Osteoblast (primary cell): ENCODE results near the gene AGAP3. TPM values are rescaled to one million over a fixed set of nuclear protein-coding genes. Genes with fewer than 3 reads are reported as not detected.
A peak's percentile ranks its signal among the peaks of the same experiment; 100 is the strongest.
"Not testable (repeated sequence)": the region's sequence is repeated elsewhere in the genome, so short reads cannot be mapped to it uniquely, and the experiment has no call there.

Source experiments
- DNase-seq: peaks from one replicate; pipeline ENCODE4 v3.0.0; 2011; ENCODE audit warnings: low spot score, mixed read lengths; ENCODE audit not compliant: insufficient read length; ENCODE audit errors: missing footprints
- H2AFZ ChIP-seq: 2 replicates; pipeline ENCODE4 v1.6.0; 2011; ENCODE audit warnings: mild to moderate bottlenecking, low read length
- H3K27ac ChIP-seq: 2 replicates; pipeline ENCODE4 v1.5.1; 2011; ENCODE audit warnings: mild to moderate bottlenecking, low read depth, low read length, moderate library complexity
- H3K27me3 ChIP-seq: 2 replicates; pipeline ENCODE4 v1.6.0; 2012; ENCODE audit warnings: mild to moderate bottlenecking, control low read depth, inconsistent platforms, low read length, moderate library complexity; ENCODE audit not compliant: insufficient read depth
- H3K36me3 ChIP-seq: 2 replicates; pipeline ENCODE4 v1.5.1; 2011; ENCODE audit warnings: mild to moderate bottlenecking, low read length, control low read depth, moderate library complexity; ENCODE audit not compliant: insufficient read depth
- H3K4me1 ChIP-seq: 2 replicates; pipeline ENCODE4 v1.5.1; 2011; ENCODE audit warnings: mild to moderate bottlenecking, low read length, control low read depth, moderate library complexity; ENCODE audit not compliant: insufficient read depth
- H3K4me2 ChIP-seq: 2 replicates; pipeline ENCODE4 v1.6.0; 2011; ENCODE audit warnings: mild to moderate bottlenecking, low read length; ENCODE audit not compliant: insufficient read depth
- H3K4me3 ChIP-seq: fragments of 200-600 bp; sonication (generic); 3 replicates; pipeline ENCODE4 v1.5.1; 2012; ENCODE audit warnings: mild to moderate bottlenecking, low read length, inconsistent platforms; ENCODE audit not compliant: insufficient read depth
- H3K79me2 ChIP-seq: 2 replicates; pipeline ENCODE4 v1.6.0; 2012; ENCODE audit warnings: mild to moderate bottlenecking, low read length, control low read depth, inconsistent platforms; ENCODE audit not compliant: insufficient read depth
- H3K9me3 ChIP-seq: 2 replicates; pipeline ENCODE4 v1.5.1; 2011; ENCODE audit warnings: low read depth, low read length, control low read depth
- H4K20me1 ChIP-seq: 2 replicates; pipeline ENCODE4 v1.6.0; 2012; ENCODE audit warnings: mild to moderate bottlenecking, low read length, control low read depth; ENCODE audit not compliant: insufficient read depth
- total RNA-seq: library from RNA; depleted of rRNA; stranded (reverse); fragments of >200 nt; gene quantifications from 2 replicates; pipeline ENCODE4 v1.2.3, GENCODE V29; 2012
- TF ChIP-seq, protein P1 (sequence below): IDR thresholded peaks from 2 replicates; pipeline ENCODE4 v1.5.1; 2011; ENCODE audit warnings: mild to moderate bottlenecking, low read depth, low read length, moderate library complexity; ENCODE audit errors: extremely low read depth

Gene AGAP3
- total RNA-seq, 1 donor: 39.8 TPM

DNA sequence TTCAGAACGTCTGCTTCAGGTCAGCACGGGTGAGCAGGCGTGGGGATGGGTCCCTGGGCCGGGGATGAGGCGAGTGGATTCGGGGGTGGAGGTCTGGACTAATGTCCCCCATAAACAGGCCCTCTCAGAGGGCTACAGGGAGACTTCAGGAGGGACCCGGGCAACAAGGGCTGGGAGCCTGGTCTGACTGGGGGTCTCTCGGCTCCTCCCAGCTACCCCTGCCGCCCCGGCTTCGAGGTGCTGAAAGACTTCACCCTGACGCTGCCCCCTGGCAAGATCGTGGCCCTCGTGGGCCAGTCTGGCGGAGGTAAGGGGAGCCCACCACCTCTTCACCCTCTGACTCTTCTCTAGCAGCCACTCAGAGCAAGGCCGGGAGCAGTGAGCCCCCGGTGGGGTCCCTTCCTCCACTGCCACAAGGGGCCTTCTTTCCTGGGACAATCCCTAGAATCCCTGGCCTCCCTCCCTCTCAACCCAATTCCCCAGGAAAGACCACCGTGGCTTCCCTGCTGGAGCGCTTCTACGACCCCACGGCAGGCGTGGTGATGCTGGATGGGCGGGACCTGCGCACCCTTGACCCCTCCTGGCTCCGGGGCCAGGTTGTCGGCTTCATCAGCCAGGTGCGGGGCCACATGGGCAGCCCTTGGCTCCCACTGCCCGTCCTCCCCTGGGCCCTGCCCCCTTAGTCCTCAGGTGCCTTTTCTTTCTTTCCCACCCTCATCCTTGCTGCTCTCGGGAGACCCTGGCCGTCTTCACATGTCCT, 45.5 kb upstream of the AGAP3 start:
- no peak for DNase-seq
- TF ChIP-seq, protein P1, sequence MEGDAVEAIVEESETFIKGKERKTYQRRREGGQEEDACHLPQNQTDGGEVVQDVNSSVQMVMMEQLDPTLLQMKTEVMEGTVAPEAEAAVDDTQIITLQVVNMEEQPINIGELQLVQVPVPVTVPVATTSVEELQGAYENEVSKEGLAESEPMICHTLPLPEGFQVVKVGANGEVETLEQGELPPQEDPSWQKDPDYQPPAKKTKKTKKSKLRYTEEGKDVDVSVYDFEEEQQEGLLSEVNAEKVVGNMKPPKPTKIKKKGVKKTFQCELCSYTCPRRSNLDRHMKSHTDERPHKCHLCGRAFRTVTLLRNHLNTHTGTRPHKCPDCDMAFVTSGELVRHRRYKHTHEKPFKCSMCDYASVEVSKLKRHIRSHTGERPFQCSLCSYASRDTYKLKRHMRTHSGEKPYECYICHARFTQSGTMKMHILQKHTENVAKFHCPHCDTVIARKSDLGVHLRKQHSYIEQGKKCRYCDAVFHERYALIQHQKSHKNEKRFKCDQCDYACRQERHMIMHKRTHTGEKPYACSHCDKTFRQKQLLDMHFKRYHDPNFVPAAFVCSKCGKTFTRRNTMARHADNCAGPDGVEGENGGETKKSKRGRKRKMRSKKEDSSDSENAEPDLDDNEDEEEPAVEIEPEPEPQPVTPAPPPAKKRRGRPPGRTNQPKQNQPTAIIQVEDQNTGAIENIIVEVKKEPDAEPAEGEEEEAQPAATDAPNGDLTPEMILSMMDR: no peak
- peaks cover 18% of the 10 kb centered on the region for H3K4me1 ChIP-seq
- H2AFZ ChIP-seq: no peak overlapping the region
- H4K20me1 ChIP-seq: no peaks in the 10 kb centered on the region
- no peaks in the 10 kb centered on the region for H3K79me2 ChIP-seq
- peaks cover 10% of the 10 kb centered on the region for H3K36me3 ChIP-seq
- no peak overlapping the region for H3K27ac ChIP-seq
- no peak overlapping the region for H3K4me3 ChIP-seq
- H3K4me2 ChIP-seq: no peak overlapping the region
- no peaks in the 10 kb centered on the region for H3K27me3 ChIP-seq
- no peaks in the 10 kb centered on the region for H3K9me3 ChIP-seq

DNA sequence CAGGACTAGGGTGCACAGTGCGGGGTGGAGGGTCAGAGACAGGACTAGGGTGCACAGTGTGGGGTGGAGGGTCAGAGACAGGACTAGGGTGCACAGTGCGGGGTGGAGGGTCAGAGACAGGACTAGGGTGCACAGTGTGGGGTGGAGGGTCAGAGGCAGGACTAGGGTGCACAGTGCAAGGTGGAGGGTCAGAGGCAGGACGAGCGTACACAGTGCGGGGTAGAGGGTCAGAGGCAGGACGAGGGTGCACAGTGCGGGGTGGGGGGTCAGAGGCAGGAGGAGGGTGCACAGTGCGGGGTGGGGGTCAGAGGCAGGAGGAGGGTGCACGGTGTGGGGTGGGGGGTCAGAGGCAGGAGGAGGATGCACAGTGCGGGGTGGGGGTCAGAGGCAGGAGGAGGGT, 42.8 kb upstream of the AGAP3 start:
- not testable (repeated sequence) for H3K9me3 ChIP-seq, H4K20me1 ChIP-seq, H3K4me2 ChIP-seq, H3K27me3 ChIP-seq, H3K36me3 ChIP-seq, H3K79me2 ChIP-seq, H3K4me3 ChIP-seq, H3K27ac ChIP-seq, H2AFZ ChIP-seq, DNase-seq
- H3K4me1 ChIP-seq: peaks cover 28% of the 10 kb centered on the region

DNA sequence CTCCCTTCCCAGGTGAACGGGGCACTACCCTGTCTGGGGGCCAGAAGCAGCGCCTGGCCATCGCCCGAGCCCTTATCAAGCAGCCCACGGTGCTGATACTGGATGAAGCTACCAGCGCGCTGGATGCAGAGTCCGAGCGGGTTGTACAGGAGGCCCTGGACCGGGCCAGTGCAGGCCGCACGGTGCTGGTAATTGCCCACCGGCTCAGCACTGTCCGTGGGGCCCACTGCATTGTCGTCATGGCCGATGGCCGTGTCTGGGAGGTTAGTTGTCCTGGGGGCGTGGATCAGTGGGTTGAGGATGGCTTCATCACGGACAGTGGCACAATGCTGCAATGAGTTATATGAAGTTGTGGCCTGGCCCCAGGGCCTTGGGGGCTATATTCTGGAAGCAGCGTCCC, 42.3 kb upstream of the AGAP3 start:
- Histone ChIP-seq H2AFZ (no peak overlapping the region), H3K79me2 (no peaks in the 10 kb centered on the region), H3K4me1 (peaks cover 23% of the 10 kb centered on the region), H3K36me3 (no peaks in the 10 kb centered on the region), H4K20me1 (peaks cover 6% of the 10 kb centered on the region), H3K9me3 (no peaks in the 10 kb centered on the region), H3K4me3 (no peak overlapping the region), H3K27ac (no peak overlapping the region), H3K4me2 (no peak overlapping the region), H3K27me3 (no peaks in the 10 kb centered on the region)
- TF ChIP-seq, protein P1: no peak
- peak; percentile 76 for DNase-seq

DNA sequence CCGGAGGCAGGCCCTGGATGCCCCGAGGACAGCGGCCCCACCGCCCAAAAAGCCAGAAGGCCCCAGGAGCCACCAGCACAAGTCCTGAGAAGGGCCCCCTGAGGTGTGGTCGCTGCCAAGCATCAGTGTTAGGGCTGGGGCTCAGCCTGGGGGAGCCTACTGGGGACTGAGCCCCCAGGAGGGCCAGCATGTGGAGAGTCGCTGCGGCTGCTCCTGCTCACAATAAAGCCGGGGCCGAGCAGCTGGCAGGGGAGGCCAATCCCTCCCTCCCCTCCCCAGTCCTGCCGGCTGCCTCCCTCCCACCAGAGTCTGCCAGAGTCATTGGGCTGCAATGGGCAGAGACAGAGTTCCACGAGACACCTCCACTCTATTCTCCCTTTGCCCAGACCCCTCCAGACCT, 41.0 kb upstream of the AGAP3 start:
- Histone ChIP-seq H3K27ac (no peak overlapping the region), H3K4me1 (peaks cover 12% of the 10 kb centered on the region), H3K79me2 (no peaks in the 10 kb centered on the region)

More for the DNA sequence above, 41.0 kb upstream of the AGAP3 start:
- DNase-seq: peak; percentile 78
- Histone ChIP-seq H3K4me2 (no peak overlapping the region), H2AFZ (no peak overlapping the region), H3K4me3 (no peak overlapping the region), H3K27me3 (no peaks in the 10 kb centered on the region), H3K9me3 (no peaks in the 10 kb centered on the region), H3K36me3 (no peaks in the 10 kb centered on the region), H4K20me1 (peaks cover 6% of the 10 kb centered on the region)
- TF ChIP-seq, protein P1: no peak
